HG02840 (cell line): ENCODE data around the gene CSMD2.
"Not testable (repeated sequence)": the region's sequence is repeated elsewhere in the genome, so short reads cannot be mapped to it uniquely, and the experiment has no call there.

Experiments
- ATAC-seq: cut with Tn5 transposase; IDR thresholded peaks from one replicate; pipeline ENCODE4 v1.9.1; 2021; ENCODE audit warnings: mild to moderate bottlenecking, moderate library complexity, moderate number of reproducible peaks; ENCODE audit not compliant: unreplicated experiment, low FRiP score

The CSMD2 gene

DNA sequence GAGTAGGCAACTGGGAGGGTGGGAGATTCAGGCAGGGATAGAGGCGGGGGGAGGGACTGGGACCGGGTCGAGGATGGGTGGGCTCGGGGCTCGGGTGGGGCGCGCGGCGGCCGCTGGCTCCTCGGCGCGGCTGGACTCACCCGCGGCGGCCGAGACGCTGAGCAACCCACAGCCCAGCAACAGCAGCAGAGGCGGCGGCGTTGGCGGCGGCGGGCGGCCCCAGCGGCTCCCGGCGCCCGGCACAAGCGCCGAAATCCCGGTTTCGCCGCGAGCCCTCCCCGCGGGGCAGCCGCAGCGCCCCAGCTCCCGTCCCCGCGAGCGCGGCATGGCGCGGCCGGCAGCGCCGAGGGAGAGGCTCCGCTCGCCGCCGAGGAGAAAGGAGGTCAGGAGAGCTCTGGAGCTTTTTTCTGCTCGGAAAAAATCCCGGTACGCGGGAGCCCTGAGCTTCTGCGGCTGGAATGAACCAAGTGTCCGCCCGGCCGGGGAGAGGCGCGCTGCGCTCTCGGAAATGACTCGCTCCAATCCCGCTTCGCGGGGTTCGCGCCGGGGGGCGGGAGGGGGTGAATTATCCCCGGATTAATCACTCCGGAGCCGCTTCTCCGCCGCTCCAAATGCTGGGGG is at the start of gene CSMD2:
CSMD2 (minus strand) TSS at position 460 of the 621 bp plus-strand sequence; CDS start at position 327, 133 bp downstream.
- no peak for ATAC-seq

DNA sequence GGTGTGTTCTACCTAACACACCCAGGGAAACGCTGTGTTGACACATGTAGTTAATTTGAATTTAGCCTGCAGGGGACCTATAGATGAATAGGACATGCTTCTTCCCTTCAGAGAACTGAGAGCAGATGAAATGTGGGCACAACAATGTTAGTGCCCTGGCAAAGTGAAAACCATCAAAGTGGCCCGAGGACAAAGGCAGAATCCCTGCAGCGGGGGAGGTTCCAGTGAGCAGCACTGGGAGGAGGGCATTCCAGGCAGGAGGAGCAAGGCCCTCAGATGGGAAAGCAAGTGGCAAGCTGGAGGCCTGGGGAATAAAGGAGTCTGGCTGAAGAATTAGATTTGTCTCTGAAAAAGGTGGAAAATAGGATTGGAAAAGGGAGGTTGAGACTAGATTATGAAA is 48.9 kb upstream of the CSMD2 start:
- no peak for ATAC-seq

DNA sequence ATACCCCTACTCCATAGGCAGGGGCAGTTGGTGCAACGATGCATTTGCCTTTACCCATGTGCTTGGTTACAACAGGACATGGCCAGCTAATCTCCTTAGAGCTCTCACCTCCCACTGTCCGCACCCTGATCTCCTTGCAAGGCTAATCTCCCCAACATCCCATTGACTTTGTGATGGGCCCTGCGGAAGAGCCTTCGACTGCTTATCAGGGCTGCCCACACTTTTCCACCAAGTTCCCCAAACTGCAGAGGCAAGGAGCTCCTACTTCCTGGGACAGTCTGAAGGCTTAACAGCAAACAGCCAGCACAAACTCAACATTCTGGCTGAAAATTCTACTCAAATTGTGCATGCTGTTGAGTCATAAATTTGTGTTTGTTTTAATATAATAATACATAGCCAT is 47.6 kb upstream of the CSMD2 start:
- no peak for ATAC-seq

DNA sequence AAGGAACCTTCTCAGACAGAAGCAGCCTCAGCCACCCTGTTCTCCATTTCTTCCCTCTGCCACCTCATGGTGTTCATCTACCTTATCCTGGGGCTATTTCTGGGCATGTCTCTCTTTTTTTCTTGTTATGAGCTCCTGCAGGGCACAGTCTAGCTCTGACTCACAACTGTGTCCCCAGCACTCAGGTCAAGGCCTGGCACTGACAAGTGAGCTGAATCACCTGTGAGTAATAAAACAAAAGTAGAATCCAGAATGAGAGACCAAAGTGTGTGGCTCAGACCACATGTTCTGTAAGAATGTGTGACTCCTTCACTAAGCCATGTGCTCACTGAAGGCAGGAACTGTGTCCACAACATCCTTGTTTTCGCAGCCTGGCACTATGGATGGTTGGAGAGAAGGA is 34.9 kb upstream of the CSMD2 start:
- no peak for ATAC-seq

DNA sequence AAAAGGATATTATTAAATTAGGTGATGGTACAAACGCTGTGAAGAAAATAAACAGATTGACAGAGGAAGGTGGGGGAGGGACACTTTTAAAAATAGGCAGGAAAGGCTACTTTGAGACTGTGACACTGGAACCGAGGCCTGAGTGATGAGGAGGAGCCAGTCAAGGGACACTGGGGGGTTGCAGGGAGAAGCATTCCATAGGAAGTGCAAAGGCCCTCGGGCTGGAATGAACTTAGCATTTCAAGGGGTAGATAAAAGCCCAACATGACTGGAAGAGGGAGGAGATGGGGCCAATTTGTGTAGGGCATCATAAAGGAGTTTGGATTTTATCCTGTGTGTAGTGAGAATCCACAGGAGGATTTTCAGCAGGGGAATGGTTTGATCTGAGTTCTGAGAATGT is 27.6 kb upstream of the CSMD2 start:
- no peak for ATAC-seq

DNA sequence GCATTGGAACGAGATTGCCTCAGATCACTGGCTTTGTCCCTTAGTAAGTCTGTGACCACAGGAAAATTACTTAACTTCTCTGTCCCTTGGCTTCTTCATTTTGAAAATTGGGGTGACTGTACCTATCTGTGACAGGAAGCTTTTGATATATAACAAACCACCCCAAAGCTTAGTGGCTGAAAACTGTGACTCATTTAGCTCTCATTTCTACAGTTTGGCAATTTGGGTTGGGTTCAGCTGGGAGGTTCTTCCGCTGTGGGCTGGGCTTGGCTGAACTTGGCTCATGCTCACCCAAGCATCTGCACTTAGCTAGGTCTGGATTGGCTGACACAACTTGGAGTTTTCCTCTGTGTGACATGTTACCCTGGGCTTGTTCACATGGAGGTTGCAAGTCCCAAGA is 25.7 kb upstream of the CSMD2 start:
- no peak for ATAC-seq

DNA sequence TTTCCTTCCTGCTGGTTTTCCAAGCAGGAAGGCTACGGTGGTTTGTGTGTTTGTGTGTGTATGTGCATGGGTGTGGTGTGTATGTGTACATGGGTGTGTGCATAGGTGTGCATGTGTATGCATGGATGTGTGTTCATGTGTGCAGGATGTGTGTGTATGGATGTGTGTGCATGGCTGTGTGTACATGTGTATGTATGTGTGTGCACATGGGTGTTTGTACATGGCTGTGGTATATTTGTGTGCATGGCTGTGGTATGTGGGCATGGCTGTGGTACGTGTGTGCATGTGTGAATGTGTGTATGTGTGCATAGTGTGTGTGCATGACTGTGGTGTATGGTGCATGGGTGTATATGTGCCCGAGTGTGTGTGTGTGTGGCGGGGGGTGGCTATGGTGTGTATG is 24.0 kb upstream of the CSMD2 start:
- no peak for ATAC-seq

DNA sequence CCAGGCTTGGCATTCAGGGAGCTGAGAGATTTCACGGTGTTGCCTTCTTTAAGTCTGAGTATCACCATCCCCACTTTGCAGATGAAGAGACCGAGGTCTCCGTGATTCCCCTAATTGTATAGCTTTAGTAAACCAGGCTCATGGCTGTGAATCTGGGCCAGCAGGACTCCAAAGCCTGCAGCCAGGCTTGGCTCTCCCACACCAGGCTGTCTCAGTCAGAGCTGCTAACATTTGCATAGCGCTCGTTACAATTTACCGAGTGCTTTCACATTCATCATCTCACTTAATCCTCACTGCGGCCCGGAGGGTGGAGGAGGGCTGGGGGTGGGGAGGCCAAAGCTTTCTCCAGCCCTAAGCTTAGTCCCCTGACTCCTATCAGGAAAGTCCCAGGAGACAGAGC is 23.4 kb upstream of the CSMD2 start:
- no peak for ATAC-seq

DNA sequence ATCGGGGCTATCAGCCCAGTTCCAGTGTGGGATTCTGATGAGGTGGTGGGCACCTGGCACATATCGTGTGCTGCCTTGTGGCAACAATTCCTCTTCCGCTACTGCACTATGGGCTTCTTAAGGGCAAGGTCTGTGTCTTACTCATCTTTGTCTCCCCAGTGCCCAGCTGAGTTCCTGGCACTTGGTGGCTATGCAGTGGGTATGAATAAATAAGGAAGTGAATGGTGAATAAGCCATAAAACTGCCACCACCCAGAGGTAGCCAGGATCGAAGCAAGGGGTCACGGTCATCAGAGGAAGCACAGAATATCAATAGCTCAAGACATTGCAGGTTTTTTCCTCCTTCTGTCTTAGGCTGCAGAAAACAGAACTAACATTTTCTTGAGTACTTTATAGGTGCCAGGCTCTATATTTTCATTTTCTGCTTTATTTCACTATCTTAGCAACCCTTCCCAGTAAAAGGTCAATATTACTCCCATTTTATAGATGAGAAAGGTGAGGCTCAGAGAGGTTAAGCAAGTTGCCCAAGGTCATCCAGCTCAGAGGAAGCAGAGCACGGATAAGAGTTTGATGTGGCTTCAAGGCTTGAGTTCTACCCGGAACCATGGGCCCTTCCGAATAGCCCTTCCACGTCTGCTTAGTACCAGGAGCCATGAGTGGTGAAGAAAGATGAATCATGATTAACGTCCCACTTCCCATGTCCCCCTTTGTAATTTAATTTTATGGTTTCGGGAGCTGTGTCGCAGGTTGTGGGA is 21.9 kb upstream of the CSMD2 start:
- no peak for ATAC-seq

DNA sequence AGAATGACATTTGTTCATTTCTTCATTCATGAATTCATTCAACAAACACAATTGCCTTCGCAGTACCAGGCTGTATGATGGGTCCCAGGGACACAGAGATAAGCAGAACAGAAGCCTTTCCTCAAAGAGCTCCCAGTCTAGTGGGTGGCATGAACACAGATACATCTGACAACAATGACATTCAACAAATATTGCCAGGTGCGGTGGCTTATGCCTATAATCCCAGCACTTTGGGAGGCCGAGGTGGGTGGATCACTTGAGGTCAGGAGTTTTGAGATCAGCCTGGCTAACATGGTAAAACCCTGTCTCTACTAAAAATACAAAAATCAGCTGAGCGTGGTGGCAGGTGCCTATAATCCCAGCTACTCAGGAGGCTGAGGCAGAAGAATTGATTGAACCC is 18.4 kb upstream of the CSMD2 start:
- not testable (repeated sequence) for ATAC-seq

DNA sequence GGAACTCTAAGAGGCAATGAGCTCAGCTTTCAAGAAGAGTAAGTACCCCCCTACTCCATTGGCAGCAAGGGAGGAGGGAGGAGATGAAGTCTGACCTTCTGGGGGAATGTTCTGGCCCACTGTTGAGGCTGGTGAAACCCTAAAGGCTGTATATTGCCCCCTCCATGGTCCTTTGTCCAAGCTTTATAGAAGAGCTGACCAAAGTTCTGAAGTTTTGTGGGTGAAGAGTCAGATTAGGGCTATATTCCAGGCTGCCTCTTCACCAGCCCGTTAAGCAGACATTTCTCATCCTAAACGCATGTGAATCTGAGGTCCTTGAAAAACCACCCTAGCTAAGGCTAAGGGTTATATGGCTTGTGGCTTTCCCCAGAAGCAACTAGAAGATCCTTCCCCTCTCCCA is 13.0 kb upstream of the CSMD2 start:
- ATAC-seq: no peak

DNA sequence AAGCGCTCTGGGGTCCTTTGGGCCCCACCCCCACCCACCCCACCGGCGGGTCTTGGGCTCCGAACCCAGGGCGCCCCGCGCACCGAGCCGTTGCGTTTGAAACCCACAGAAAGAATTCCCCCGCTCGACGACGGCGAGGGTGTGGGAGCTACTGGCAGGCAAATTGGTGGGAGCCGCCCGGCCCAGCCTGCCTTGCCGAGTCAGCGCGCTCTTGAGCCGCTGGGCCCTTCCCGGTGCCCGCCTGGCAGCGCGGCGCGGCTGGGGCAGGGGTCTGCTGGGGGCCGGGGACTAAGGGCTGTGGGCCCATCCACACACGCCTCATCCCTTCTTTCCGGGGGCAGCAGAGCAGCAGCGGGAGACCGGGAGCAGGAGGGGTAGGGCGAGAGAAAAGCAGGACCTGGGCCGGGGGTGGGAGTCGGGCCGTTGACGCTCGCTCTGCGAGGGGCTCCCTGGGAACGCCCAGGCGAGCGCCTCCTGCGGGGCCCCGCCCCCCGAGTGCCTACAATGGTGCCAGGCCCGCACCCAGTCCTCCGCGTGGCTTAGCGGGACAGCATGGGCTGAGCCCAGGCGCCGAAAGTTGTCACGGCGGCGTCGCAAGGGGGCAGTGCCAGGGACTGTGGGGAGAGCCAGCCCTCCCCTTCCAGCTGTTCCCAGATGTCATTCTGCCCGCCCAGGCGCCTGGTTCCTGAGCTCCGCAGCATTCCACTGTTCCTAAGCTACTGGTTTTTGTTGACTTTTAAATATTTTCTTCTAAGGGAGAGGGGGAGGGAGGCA is 12.0 kb upstream of the CSMD2 start, which contains the start of gene C1orf94:
C1orf94 (plus strand) TSS at position 78 of the 774 bp plus-strand sequence. CDS start 883 bp downstream, outside the sequence.
- no peak for ATAC-seq

DNA sequence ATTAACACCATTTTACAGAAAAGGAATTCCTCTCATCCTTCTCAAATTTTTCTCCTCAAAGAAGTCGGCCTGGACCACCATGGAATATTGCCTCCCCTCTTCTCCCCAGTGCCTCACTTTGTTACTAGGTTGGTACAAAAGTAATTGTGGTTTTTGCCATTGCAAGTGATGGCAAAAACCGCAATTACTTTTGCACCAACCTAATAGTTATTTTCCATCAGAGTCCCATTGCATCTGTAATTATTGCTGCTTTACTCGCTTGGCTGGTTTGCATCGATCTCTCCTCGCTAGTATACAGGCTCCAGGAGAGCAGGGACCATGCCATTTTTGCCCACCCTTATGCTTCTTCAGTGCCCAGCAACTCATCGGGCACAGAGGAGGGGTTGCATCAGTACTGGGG is 10.7 kb upstream of the CSMD2 start:
- no peak for ATAC-seq

DNA sequence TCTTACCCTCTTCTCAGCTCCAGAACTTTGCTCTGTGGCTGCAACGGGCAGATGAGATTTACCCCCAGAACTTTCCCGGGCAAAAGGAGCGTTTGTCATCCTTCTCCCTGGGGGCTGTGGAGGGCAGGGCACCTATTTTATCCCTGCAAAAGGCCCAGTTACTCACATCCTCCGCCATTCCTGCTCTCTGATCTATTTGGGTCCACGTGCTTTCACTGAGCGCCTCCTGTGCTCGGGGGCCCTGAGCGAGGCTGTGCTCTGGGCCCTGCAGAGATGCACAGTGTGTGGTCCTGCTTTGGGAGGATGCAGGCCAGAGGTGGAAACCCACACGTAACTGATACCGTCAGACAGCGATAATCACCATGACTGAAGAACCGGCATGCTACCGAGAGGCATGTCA is 2.4 kb upstream of the CSMD2 start:
- ATAC-seq: no peak

DNA sequence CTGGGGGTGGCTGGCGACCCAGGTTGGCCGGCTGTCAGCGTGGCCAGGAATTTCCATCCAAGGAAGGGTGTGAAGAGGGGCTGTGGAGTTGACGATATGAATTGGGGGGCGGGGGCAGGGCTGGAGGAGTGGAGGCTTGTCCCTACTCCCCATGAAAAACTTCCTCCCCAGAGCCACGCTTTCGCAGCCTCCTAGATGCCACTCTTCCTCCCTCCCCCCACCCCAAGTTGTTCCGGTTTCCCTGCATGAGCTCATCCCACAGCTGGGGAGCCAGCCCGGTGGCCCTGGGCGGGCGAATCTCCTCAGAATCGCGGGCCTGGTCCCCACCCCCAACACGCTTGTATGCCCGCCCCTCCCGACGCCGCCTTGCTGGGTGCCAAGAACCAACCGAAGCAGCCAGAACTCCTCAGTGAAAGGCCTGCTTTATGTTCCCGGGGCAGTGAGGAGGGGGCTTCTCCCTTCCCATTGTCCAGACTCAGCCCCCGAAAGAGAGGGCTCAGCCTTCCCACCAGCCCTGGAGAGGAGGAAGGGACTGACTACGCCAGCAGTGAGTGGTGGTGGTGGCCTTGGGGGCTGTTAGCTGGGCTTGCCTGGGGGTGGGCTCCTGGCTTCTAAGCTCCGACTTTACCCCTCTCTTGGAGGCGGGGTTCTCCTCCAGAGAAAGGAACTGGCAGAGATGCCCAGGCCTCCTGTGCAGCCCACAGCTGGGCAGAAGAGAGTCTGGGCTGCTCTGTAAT is 1.8 kb upstream of the CSMD2 start:
- ATAC-seq: no peak

DNA sequence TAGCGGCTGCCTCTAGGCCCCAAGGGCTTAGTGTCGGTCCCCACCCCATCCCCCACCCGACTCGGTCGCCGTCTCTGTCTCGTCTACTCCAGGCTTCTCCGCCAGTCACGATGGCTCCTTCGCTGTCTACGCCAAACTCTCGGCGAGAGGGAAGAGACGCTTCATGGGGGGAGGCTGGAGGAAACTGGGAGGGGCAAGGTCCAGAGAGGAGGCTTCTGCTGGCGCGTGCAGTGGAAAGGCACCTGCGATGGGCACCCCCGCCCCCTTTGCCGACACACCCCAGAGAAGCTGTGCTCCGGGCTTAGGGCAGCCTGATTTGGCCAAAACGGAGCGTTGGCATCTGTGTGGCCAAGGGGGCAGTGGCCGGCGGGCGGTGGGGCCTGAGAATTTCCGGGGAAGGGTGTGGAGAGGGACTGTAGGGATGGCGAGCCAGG is 1.2 kb upstream of the CSMD2 start:
- no peak for ATAC-seq

DNA sequence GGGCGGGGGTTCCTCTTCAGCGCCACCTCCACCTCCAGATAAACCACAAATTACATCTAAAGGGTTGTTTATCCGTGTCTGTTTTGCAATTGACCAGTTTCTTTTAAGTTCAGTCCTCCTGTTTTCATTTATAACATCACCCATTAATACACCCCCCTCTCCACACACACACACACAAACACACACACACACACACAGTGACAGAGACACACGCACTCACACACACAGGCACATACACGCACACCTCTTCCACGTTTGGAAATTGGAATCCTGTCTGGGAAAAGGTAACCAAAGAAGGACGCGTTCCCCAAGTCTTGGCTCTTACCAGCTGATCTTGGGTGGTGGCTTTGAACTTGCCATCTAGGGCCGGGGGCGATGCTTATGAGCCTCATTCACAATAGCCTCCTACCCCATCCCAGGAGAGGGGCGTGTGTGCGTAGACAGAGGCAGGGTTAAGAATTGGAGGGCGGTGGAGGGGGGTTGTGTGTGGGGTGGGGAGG is 442 bp upstream of the CSMD2 start:
- ATAC-seq: no peak

DNA sequence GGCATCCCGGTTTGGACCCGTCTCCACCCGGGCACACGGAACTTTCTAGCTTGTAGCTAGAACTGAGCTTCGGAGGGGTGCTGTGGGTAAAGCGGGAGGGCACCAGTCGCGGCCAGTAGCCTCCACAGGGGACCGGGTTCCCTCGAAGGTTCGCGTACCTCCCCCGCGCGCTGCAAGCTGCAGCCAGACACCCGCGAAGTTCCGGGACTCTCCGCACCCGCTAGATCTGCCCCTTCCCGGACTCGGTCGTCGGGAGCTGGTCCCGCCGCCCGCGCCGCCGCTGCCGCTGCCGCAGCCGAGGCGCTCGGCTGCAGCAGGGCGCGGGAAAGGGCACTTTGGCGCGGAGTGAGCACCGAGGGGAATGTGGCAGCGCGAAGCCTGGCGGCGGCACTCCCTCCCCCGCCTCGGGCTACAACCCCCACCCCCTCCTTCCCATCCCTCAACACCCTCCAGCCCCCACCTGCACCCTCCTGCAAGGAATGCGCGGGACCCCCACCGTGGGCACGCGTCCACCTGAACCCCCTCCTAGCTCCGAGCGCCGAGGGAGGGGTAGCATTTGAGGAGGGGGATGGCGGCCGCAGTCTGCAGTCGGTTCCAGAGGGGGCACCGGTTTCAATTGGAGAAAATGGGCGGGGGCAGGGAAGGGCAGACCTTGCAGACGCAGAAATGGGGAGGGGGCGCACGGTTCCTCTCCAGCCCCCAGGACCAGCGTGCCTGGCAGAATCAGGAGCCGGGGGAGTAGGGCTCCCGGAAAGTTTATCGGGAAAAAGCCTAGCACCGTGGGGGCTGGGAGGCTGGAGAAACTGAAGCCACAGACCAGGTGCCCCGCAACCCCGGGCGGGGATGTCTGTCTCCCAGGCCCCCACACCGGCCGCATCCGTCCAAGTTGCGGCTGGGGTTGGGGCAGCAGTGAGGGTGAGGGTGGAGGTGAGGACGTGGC is 968 bp downstream of the CSMD2 start:
- ATAC-seq: no peak
